MM.1S (cell line): Measurements from ENCODE around the gene WIPI1.
A peak's percentile ranks its signal among the peaks of the same experiment; 100 is the strongest.

Experiments
- DNase-seq: peaks from one replicate; pipeline ENCODE4 v3.0.0-alpha.2; 2015
- H2AFZ ChIP-seq: fragments of 300-600 bp; sonication (generic); 2 replicates; pipeline ENCODE4 v1.6.0; 2016; ENCODE audit warnings: antibody characterized with exemption, low read length
- H3F3A ChIP-seq: fragments of 300-600 bp; sonication (generic); 2 replicates; pipeline ENCODE4 v1.6.1; 2016; ENCODE audit warnings: mild to moderate bottlenecking, antibody characterized with exemption, low read length, moderate library complexity, mixed read lengths; ENCODE audit not compliant: insufficient read depth
- H3K27ac ChIP-seq: fragments of 300-600 bp; sonication (generic); 2 replicates; pipeline ENCODE4 v1.5.1; 2016; ENCODE audit warnings: mild to moderate bottlenecking, low read length
- H3K27me3 ChIP-seq: fragments of 300-600 bp; sonication (generic); replicated peaks from 2 replicates; pipeline ENCODE4 v1.6.0; 2016; ENCODE audit warnings: low read length; ENCODE audit not compliant: insufficient read depth
- H3K36me3 ChIP-seq: fragments of 300-600 bp; sonication (generic); replicated peaks from 2 replicates; pipeline ENCODE4 v1.6.1; 2016; ENCODE audit warnings: mild to moderate bottlenecking, low read length, mixed read lengths; ENCODE audit not compliant: insufficient read depth
- H3K4me1 ChIP-seq: fragments of 300-600 bp; sonication (generic); 2 replicates; pipeline ENCODE4 v1.6.1; 2016; ENCODE audit warnings: low read length, mixed read lengths
- H3K4me2 ChIP-seq: fragments of 300-600 bp; sonication (generic); 2 replicates; pipeline ENCODE4 v1.6.0; 2016; ENCODE audit warnings: low read depth, low read length
- H3K4me3 ChIP-seq: fragments of 300-600 bp; sonication (generic); 2 replicates; pipeline ENCODE4 v1.5.1; 2016; ENCODE audit warnings: low read length, mixed read lengths
- H3K79me2 ChIP-seq: fragments of 300-600 bp; sonication (generic); 2 replicates; pipeline ENCODE4 v1.6.1; 2016; ENCODE audit warnings: mixed run types, low read length, mixed read lengths
- H3K9ac ChIP-seq: fragments of 300-600 bp; sonication (generic); 2 replicates; pipeline ENCODE4 v1.6.1; 2016; ENCODE audit warnings: low read length, mixed read lengths
- H3K9me2 ChIP-seq: fragments of 300-600 bp; sonication (generic); replicated peaks from 2 replicates; pipeline ENCODE4 v1.6.1; 2016; ENCODE audit warnings: mild to moderate bottlenecking, low read length, mixed read lengths; ENCODE audit not compliant: insufficient read depth
- H3K9me3 ChIP-seq: fragments of 300-600 bp; sonication (generic); replicated peaks from 2 replicates; pipeline ENCODE4 v1.6.1; 2016; ENCODE audit warnings: mild to moderate bottlenecking, low read length, mixed read lengths; ENCODE audit not compliant: insufficient read depth
- H4K20me1 ChIP-seq: fragments of 300-600 bp; sonication (generic); 2 replicates; pipeline ENCODE4 v1.6.1; 2016; ENCODE audit warnings: mild to moderate bottlenecking, low read length, moderate library complexity, mixed read lengths; ENCODE audit not compliant: insufficient read depth
- EZH2 ChIP-seq: fragments of 300-600 bp; sonication (generic); optimal IDR thresholded peaks from 2 replicates; pipeline ENCODE3; 2017; ENCODE audit warnings: low read depth, mild to moderate bottlenecking, antibody characterized with exemption, low read length, mixed read lengths
- EZH2phosphoT487 ChIP-seq: fragments of 300-600 bp; sonication (generic); IDR thresholded peaks from 2 replicates; pipeline ENCODE4 v1.6.1; 2018; ENCODE audit warnings: antibody characterized with exemption, low read length
- TF ChIP-seq, protein P1 (sequence below): fragments of 300-600 bp; sonication (generic); IDR thresholded peaks from 2 replicates; pipeline ENCODE4 v1.5.1; 2016; ENCODE audit warnings: antibody characterized with exemption, low read length, mixed read lengths

WIPI1 gene

DNA sequence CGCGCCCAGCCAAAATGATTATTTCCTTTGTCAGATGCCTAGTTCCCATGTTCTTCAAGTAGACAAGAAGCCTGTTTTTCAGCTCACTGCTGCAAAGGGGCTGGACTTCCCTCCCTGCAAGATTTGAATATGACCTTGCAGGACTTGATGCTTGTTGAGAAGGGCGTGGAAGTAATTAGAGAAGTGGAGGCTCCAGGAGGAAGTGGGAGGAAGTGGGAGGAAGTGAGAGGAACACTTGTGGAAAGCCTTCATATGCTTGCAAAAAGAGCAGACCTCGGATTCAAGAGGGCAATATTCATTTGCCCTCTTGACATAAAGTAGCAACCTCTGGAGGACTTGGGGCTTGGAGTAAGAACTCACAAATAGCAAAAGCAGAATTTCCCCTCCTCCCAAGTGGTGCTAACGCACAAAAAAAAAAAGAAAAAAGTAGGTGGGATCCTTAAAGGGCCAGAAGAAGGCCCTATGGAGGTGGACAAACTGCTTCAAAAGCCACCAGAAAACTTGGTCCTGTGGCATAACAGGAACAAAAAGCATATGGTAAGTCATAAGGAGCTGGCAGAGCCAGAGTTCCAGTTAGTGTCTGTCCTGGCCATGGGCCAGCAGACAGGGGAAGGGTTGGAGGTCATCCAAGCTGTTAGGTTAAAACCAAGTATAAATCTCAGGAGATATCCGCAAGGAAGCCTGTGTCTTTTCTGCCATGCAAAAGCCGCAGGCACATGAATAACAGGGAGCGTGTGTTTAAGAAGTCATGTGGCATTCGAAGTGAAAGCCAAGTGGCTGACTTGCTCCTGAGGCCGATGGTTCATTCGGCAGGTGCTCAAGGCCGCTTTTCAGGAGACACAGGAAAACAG lies 34.3 kb upstream of the WIPI1 start:
- Histone ChIP-seq H3K9ac (no peak overlapping the region), H3K36me3 (no peaks in the 10 kb centered on the region), H4K20me1 (no peaks in the 10 kb centered on the region), H3K79me2 (no peaks in the 10 kb centered on the region), H3K4me3 (no peak overlapping the region), H3F3A (peaks cover 9% of the 10 kb centered on the region), H3K4me1 (peaks cover 9% of the 10 kb centered on the region), H3K27me3 (no peaks in the 10 kb centered on the region; the same call in 1 of the 2 replicates), H3K27ac (peak overlapping the region; percentile 46; the same call in 1 of the 2 replicates), H2AFZ (peak overlapping the region; percentile 62), H3K9me2 (no peaks in the 10 kb centered on the region), H3K4me2 (peak overlapping the region; percentile 7; the same call in 1 of the 2 replicates), H3K9me3 (no peaks in the 10 kb centered on the region)
- TF ChIP-seq, protein P1, sequence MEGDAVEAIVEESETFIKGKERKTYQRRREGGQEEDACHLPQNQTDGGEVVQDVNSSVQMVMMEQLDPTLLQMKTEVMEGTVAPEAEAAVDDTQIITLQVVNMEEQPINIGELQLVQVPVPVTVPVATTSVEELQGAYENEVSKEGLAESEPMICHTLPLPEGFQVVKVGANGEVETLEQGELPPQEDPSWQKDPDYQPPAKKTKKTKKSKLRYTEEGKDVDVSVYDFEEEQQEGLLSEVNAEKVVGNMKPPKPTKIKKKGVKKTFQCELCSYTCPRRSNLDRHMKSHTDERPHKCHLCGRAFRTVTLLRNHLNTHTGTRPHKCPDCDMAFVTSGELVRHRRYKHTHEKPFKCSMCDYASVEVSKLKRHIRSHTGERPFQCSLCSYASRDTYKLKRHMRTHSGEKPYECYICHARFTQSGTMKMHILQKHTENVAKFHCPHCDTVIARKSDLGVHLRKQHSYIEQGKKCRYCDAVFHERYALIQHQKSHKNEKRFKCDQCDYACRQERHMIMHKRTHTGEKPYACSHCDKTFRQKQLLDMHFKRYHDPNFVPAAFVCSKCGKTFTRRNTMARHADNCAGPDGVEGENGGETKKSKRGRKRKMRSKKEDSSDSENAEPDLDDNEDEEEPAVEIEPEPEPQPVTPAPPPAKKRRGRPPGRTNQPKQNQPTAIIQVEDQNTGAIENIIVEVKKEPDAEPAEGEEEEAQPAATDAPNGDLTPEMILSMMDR = no peak
- TF ChIP-seq EZH2 (no peak), EZH2phosphoT487 (no peak)
- DNase-seq = no peak

DNA sequence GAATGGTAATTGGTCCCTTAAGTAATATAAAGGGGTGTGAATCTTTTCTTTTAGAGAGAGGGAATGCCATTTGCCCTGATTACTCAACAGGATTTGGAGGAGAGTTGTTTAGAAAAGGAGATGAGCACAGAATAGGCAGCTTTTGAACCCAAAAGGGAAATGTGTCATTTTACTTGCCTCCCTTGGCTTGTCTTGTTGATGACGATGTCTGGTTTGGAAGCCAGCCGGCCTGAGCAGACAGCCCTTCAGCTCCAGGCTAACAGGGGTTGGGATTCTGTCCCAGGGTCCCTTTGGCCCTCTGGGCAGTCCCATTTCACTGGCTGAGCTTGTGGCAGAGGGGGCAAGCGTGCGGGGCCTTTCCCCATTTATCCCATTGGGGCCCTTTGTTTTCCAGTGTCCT lies 32.6 kb upstream of the WIPI1 start:
- TF ChIP-seq, protein P1 = no peak
- TF ChIP-seq EZH2 (no peak), EZH2phosphoT487 (no peak)
- Histone ChIP-seq H3K36me3 (no peaks in the 10 kb centered on the region), H3K27ac (no peak overlapping the region), H3K4me1 (peaks cover 9% of the 10 kb centered on the region), H4K20me1 (no peaks in the 10 kb centered on the region), H3K4me2 (no peak overlapping the region), H3K9me2 (no peaks in the 10 kb centered on the region), H3K27me3 (no peaks in the 10 kb centered on the region; the same call in 1 of the 2 replicates), H3K4me3 (no peak overlapping the region), H3K79me2 (no peaks in the 10 kb centered on the region), H2AFZ (no peak overlapping the region), H3K9me3 (no peaks in the 10 kb centered on the region), H3F3A (peaks cover 1% of the 10 kb centered on the region; the same call in 1 of the 2 replicates), H3K9ac (no peak overlapping the region)
- DNase-seq = no peak

DNA sequence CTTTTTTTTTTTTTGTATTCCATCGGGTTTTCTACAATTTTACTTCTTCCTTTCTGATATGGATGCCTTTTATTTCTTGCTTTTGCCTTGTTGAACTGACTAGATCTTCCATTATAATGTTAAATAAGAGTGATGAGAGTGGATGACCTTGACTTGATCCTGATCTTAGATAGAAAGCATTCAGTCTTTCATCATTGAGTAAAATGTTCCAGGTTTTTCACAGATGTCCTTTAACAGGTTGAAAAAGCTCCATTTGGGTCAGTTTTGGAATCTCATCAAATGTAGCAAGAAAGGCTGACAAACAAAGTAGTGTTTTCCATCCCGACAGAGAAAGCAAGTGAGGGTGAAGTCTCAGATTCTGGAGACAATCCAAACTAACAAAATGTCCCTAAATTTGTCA lies 27.2 kb upstream of the WIPI1 start:
- TF ChIP-seq EZH2 (no peak), EZH2phosphoT487 (no peak)
- TF ChIP-seq, protein P1 = no peak
- no peak for DNase-seq
- no peak overlapping the region for H3K9ac ChIP-seq

More for the DNA sequence above, 27.2 kb upstream of the WIPI1 start:
- no peaks in the 10 kb centered on the region for H3K79me2 ChIP-seq
- no peaks in the 10 kb centered on the region; the same call in 1 of the 2 replicates for H3K27me3 ChIP-seq
- H2AFZ ChIP-seq = no peak overlapping the region
- H3K4me1 ChIP-seq = peaks cover 14% of the 10 kb centered on the region
- no peaks in the 10 kb centered on the region for H3K36me3 ChIP-seq
- H3K27ac ChIP-seq = no peak overlapping the region
- no peaks in the 10 kb centered on the region for H3K9me3 ChIP-seq
- H3F3A ChIP-seq = no peaks in the 10 kb centered on the region
- H4K20me1 ChIP-seq = no peaks in the 10 kb centered on the region
- H3K9me2 ChIP-seq = no peaks in the 10 kb centered on the region
- no peak overlapping the region for H3K4me3 ChIP-seq
- H3K4me2 ChIP-seq = no peak overlapping the region
